HEK293 (cell line): ENCODE results near the gene USP37.

Experiments
- CTCF ChIA-PET: fragments of 350-600 bp; formaldehyde crosslinking; extraction: SDS; loops from one replicate; lab custom pipeline; 2021; ENCODE audit warnings: antibody characterized with exemption; lab: Yijun Ruan, JAX
- POLR2A ChIA-PET: fragments of 300-600 bp; formaldehyde crosslinking; extraction: SDS; loops from one replicate; lab custom pipeline; 2020; ENCODE audit warnings: antibody characterized with exemption, inconsistent platforms; lab: Yijun Ruan, JAX
- H3K27ac ChIP-seq: fragments of 200-500 bp; sonication (Bioruptor generic); 2 replicates; pipeline ENCODE4 v1.5.1; 2014; ENCODE audit warnings: low read depth, low read length, control low read depth, inconsistent platforms; ENCODE audit errors: extremely low read depth
- H3K36me3 ChIP-seq, 2 experiments: fragments of 200-500 bp in 1 of 2; sonication (Bioruptor generic) in 1 of 2; 1 replicate in 1 of 2; 2 replicates in 1 of 2; pipeline ENCODE4 v1.5.1; 2014 to 2017; ENCODE audit warnings: inconsistent platforms in 2 of 2, low read length in 2 of 2; ENCODE audit not compliant: control insufficient read depth in 2 of 2, insufficient read depth in 1 of 2
- H3K4me1 ChIP-seq: fragments of 200-500 bp; sonication (Bioruptor generic); 2 replicates; pipeline ENCODE4 v1.5.1; 2014; ENCODE audit warnings: mild to moderate bottlenecking, low read length, inconsistent platforms; ENCODE audit not compliant: control insufficient read depth, insufficient read depth
- H3K4me3 ChIP-seq: 2 replicates; pipeline ENCODE4 v1.5.1; 2011; ENCODE audit warnings: low read depth, mild to moderate bottlenecking, control low read depth, low read length, moderate library complexity
- H3K9me3 ChIP-seq: fragments of 200-500 bp; sonication (Bioruptor generic); 2 replicates; pipeline ENCODE4 v1.5.1; 2014; ENCODE audit warnings: low read depth, low read length, inconsistent platforms; ENCODE audit not compliant: control insufficient read depth, insufficient read depth
- ATF2 ChIP-seq: fragments of 450-650 bp; formaldehyde crosslinking; IDR thresholded peaks from 2 replicates; pipeline ENCODE4 v1.5.1; 2016; ENCODE audit warnings: missing biosample characterization, missing genetic modification characterization, low read depth
- BCL11B ChIP-seq: fragments of 450-650 bp; formaldehyde crosslinking; IDR thresholded peaks from 2 replicates; pipeline ENCODE4 v1.5.1; 2016; ENCODE audit warnings: low read depth, missing biosample characterization, missing genetic modification characterization
- HOXC10 ChIP-seq: sonication (generic); formaldehyde crosslinking; IDR thresholded peaks from 2 replicates; pipeline ENCODE4 v1.8.1; 2023; ENCODE audit warnings: mild to moderate bottlenecking, missing genetic modification reagents
- KLF9 ChIP-seq: fragments of 450-650 bp; formaldehyde crosslinking; IDR thresholded peaks from 2 replicates; pipeline ENCODE4 v1.5.1; 2016; ENCODE audit warnings: missing biosample characterization, missing genetic modification characterization, low read depth
- REST ChIP-seq: fragments of 450-650 bp; formaldehyde crosslinking; IDR thresholded peaks from 2 replicates; pipeline ENCODE4 v1.5.1; 2016; ENCODE audit warnings: missing biosample characterization, missing genetic modification characterization
- WT1 ChIP-seq: fragments of 450-650 bp; formaldehyde crosslinking; IDR thresholded peaks from 2 replicates; pipeline ENCODE4 v1.5.1; 2016; ENCODE audit warnings: missing biosample characterization, missing genetic modification characterization
- ZNF169 ChIP-seq: fragments of 450-650 bp; formaldehyde crosslinking; IDR thresholded peaks from 2 replicates; pipeline ENCODE4 v1.5.1; 2016; ENCODE audit warnings: missing biosample characterization, missing genetic modification characterization
- ZNF211 ChIP-seq: fragments of 450-650 bp; formaldehyde crosslinking; IDR thresholded peaks from 2 replicates; pipeline ENCODE4 v1.5.1; 2016; ENCODE audit warnings: low read depth, missing biosample characterization, missing genetic modification characterization
- ZNF23 ChIP-seq: fragments of 450-650 bp; formaldehyde crosslinking; IDR thresholded peaks from 2 replicates; pipeline ENCODE4 v1.5.1; 2016; ENCODE audit warnings: missing biosample characterization, missing genetic modification characterization, borderline replicate concordance
- ZNF248 ChIP-seq: fragments of 450-650 bp; formaldehyde crosslinking; IDR thresholded peaks from 2 replicates; pipeline ENCODE4 v1.5.1; 2017; ENCODE audit warnings: missing biosample characterization, missing genetic modification characterization
- ZNF488 ChIP-seq: fragments of 450-650 bp; formaldehyde crosslinking; IDR thresholded peaks from 2 replicates; pipeline ENCODE4 v1.5.1; 2016; ENCODE audit warnings: missing biosample characterization, missing genetic modification characterization
- ZNF514 ChIP-seq: fragments of 450-650 bp; formaldehyde crosslinking; IDR thresholded peaks from 2 replicates; pipeline ENCODE4 v1.5.1; 2016; ENCODE audit warnings: missing biosample characterization, missing genetic modification characterization
- ZNF529 ChIP-seq: fragments of 450-650 bp; formaldehyde crosslinking; IDR thresholded peaks from 2 replicates; pipeline ENCODE4 v1.5.1; 2017; ENCODE audit warnings: missing genetic modification characterization, missing biosample characterization; ENCODE audit not compliant: insufficient replicate concordance
- ZNF571 ChIP-seq: fragments of 450-650 bp; formaldehyde crosslinking; IDR thresholded peaks from 2 replicates; pipeline ENCODE4 v1.5.0; 2017; ENCODE audit warnings: missing biosample characterization, missing genetic modification characterization
- ZNF600 ChIP-seq: fragments of 450-650 bp; formaldehyde crosslinking; IDR thresholded peaks from 2 replicates; pipeline ENCODE4 v1.5.1; 2016; ENCODE audit warnings: missing biosample characterization, missing genetic modification characterization
- ZNF626 ChIP-seq: fragments of 450-650 bp; sonication (Bioruptor Pico); formaldehyde crosslinking; IDR thresholded peaks from 2 replicates; pipeline ENCODE4 v1.5.1; 2018; ENCODE audit warnings: missing biosample characterization, missing genetic modification characterization, inconsistent platforms
- ZNF629 ChIP-seq: fragments of 450-650 bp; formaldehyde crosslinking; IDR thresholded peaks from 2 replicates; pipeline ENCODE4 v1.5.1; 2017; ENCODE audit warnings: missing biosample characterization, missing genetic modification characterization
- ZNF645 ChIP-seq: fragments of 450-650 bp; formaldehyde crosslinking; IDR thresholded peaks from 2 replicates; pipeline ENCODE4; 2016; ENCODE audit warnings: missing biosample characterization, missing genetic modification characterization
- ZSCAN16 ChIP-seq: fragments of 450-650 bp; formaldehyde crosslinking; IDR thresholded peaks from 2 replicates; pipeline ENCODE4 v1.5.1; 2016; ENCODE audit warnings: missing biosample characterization, missing genetic modification characterization
- TF ChIP-seq, protein P1 (sequence below): fragments of 450-650 bp; formaldehyde crosslinking; IDR thresholded peaks from 2 replicates; pipeline ENCODE4 v1.5.1; 2016; ENCODE audit warnings: missing biosample characterization, missing genetic modification characterization

The USP37 gene

GRCh38 chr2:218456849-218457248 is 111.3 kb downstream of the USP37 start:
- TF ChIP-seq BCL11B (tag by site-specific recombination) = no peak
- no peak for TF ChIP-seq ZNF571
- no peak for TF ChIP-seq ZNF529 (tag by site-specific recombination)
- no peak for TF ChIP-seq WT1
- no peak for TF ChIP-seq ZNF514
- TF ChIP-seq ZNF629 = no peak
- no peak for TF ChIP-seq ZNF211 (tag by site-specific recombination)
- no peak for TF ChIP-seq ZNF488 (tag by site-specific recombination)
- no peak for TF ChIP-seq ZNF600 (tag by site-specific recombination)
- TF ChIP-seq, protein P1, sequence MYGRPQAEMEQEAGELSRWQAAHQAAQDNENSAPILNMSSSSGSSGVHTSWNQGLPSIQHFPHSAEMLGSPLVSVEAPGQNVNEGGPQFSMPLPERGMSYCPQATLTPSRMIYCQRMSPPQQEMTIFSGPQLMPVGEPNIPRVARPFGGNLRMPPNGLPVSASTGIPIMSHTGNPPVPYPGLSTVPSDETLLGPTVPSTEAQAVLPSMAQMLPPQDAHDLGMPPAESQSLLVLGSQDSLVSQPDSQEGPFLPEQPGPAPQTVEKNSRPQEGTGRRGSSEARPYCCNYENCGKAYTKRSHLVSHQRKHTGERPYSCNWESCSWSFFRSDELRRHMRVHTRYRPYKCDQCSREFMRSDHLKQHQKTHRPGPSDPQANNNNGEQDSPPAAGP (tag by site-specific recombination) = no peak
- TF ChIP-seq, all 188 proteins: peak for 0
- ChIA-PET POLR2A (no interaction called here), CTCF (interaction anchor here (0.7 to 1.2 kb wide), 2 partner anchors 9 to 72 kb away, joined by 3 to 4 read pairs; no protein-coding TSS in a partner anchor)
- H3K27ac ChIP-seq = no peak overlapping the region
- peaks cover 52 to 66% of the 10 kb centered on the region in 2 experiments for H3K36me3 ChIP-seq
- no peaks in the 10 kb centered on the region for H3K9me3 ChIP-seq
- no peak overlapping the region for H3K4me3 ChIP-seq
- no peaks in the 10 kb centered on the region for H3K4me1 ChIP-seq

DNA sequence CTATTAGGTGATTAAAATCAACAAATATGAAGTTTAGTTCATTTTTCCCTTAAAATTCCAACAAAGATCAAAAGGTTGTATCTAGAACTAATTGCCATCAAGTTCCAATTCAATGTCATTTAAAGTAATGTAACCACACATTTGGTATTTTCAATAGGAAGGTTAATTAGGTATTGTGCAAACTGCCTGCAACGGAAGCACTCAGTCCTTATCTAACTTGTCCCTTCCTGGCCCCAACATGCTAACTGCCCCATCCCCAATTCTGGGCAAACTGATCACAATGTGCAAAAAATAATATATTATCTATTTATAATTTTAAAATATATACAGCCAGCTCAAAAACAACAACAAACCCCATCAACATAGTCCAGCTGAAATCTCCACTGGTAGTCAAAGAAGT is 116.1 kb downstream of the USP37 start:
- H3K27ac ChIP-seq = no peak overlapping the region
- no peak overlapping the region for H3K4me3 ChIP-seq
- no peak for TF ChIP-seq ZSCAN16 (tag by site-specific recombination)
- TF ChIP-seq ZNF169 (tag by site-specific recombination) = no peak
- TF ChIP-seq HOXC10 (CRISPR knock-in tag) = no peak
- TF ChIP-seq REST (tag by site-specific recombination) = no peak
- no peak for TF ChIP-seq KLF9 (tag by site-specific recombination)
- TF ChIP-seq ZNF626 (tag by site-specific recombination) = no peak
- no peak for TF ChIP-seq ZNF248 (tag by site-specific recombination)
- no peak for TF ChIP-seq ZNF645 (tag by site-specific recombination)
- TF ChIP-seq ATF2 = no peak
- no peak for TF ChIP-seq ZNF23 (tag by site-specific recombination)
- POLR2A ChIA-PET = no interaction called here
- H3K4me1 ChIP-seq = no peaks in the 10 kb centered on the region
- peaks cover 24 to 73% of the 10 kb centered on the region in 2 experiments for H3K36me3 ChIP-seq
- CTCF ChIA-PET = no interaction called here
- H3K9me3 ChIP-seq = no peaks in the 10 kb centered on the region
